ENCODE measurements around the gene KLHL14. TPM values are rescaled to one million over a fixed set of nuclear protein-coding genes. Genes with fewer than 3 reads are reported as not detected.

The KLHL14 gene
- total and polyA plus RNA-seq, 10 of the 15 experiments (the other 5 are each of a cell fraction or from before 2014, with no cell fraction given), result 0.03 to 0.05 TPM; not detected in 8

DNA sequence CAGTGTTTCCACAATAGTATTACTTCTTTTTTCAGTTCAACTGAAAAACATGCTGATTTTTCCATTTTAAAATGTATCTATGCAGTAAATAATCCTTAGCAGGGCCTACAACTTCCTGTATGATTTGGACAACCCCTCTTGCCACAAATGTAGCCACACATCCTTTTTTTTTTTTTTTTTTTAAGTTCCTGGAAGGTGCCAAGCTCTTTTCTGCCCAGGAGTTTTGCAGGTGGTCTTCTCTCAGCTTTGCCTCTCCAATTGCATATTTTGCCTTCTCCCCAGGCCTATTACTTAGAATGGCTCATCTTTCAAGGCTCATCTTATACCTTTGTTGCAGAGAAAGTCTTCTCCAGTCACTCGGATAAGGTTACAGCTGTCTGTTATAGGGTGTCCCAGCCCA is 11.6 kb downstream of the KLHL14 start:
- no peak overlapping the region for H3K9ac ChIP-seq (ENCODE audit: control insufficient read depth, insufficient read depth, low read length)
- ChIA-PET SMC1A (ENCODE audit: uncharacterized antibody, unreplicated experiment) (interaction anchor here (0.6 kb wide), 1 partner anchor 451 kb away, joined by 5 read pairs; no protein-coding TSS in a partner anchor), CTCF (interaction anchor here (0.6 kb wide), 1 partner anchor 17 kb away, joined by 5 read pairs; no protein-coding TSS in a partner anchor), RAD21 (ENCODE audit: unreplicated experiment) (no interaction called here), POLR2A (no interaction called here)
- no peak overlapping the region for H3K4me3 ChIP-seq
- 24% methylated on average over 1 of the region's 1 CpG for WGBS (ENCODE audit: insufficient coverage, insufficient replicate concordance, low lambda C conversion rate, missing lambda C conversion rate)
- no peak overlapping the region for H3K27ac ChIP-seq (ENCODE audit: control insufficient read depth, insufficient read depth)
- H3K36me3 ChIP-seq (ENCODE audit: control insufficient read depth in 2 of 2, insufficient read depth in 2 of 2, low read length in 1 of 2), result no peaks in the 10 kb centered on the region
- ATAC-seq (no peak), FAIRE-seq (no peak), DNase-seq (ENCODE audit: low read depth, low spot score) (no peak)
- in situ Hi-C loops (cut with MboI) (no loop called here), intact Hi-C loops (cut with micrococcal nuclease; ENCODE audit: unreplicated experiment) (no loop called here)
- H3K27me3 ChIP-seq (replicated peaks in 1 of 2; ENCODE audit: control insufficient read depth in 2 of 2, insufficient read depth in 2 of 2, low read length in 1 of 2), result no peaks in the 10 kb centered on the region; a peak in 1 of 4 replicates
- BruUV-seq (replicated peaks), result no TSS peak
- H3K4me2 ChIP-seq (ENCODE audit: control insufficient read depth, insufficient read depth), result peak overlapping the region; percentile 30; the same call in 1 of the 2 replicates
- H3K9me3 ChIP-seq (replicated peaks; ENCODE audit: control insufficient read depth, insufficient read depth, low read length), result no peaks in the 10 kb centered on the region
- H2AFZ ChIP-seq (ENCODE audit: control insufficient read depth, low read depth, low read length), result no peak overlapping the region
- peaks cover 10% of the 10 kb centered on the region for H3K4me1 ChIP-seq (ENCODE audit: control insufficient read depth, insufficient read depth, low read length)
- TF ChIP-seq RAD51 (IDR thresholded peaks at IDR 0.05) (no peak), POLR2AphosphoS5 (IDR thresholded peaks at IDR 0.05; ENCODE audit: low read length) (no peak), ZNF384 (IDR thresholded peaks at IDR 0.05; ENCODE audit: borderline replicate concordance, low read depth, low read length) (no peak)
- no peaks in the 10 kb centered on the region for H3K79me2 ChIP-seq (ENCODE audit: control insufficient read depth, insufficient read depth, low read length)
- no peaks in the 10 kb centered on the region for H4K20me1 ChIP-seq (ENCODE audit: control insufficient read depth, insufficient read depth)

DNA sequence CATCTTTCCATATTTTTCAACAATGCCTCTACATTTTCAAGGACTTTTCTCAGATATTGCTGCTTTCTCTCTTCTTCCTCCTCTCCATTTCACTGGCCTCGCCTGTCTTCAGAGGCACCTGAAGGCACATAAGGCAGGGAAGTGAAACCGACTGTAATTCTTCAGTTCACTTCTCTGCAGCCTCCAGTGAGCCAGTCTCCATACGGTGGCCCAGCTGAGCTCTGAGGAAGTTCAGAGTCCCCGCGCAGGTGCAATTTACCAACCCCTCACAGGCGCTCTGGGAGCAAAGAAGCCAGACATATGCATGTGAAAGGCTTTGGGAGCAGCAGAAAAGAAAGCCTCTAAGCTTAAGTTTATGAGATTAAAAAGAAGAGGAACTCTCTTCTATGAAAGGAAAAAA is 12.4 kb downstream of the KLHL14 start:
- H3K27ac ChIP-seq (ENCODE audit: control insufficient read depth, insufficient read depth), result no peak overlapping the region
- no peak overlapping the region for H2AFZ ChIP-seq (ENCODE audit: control insufficient read depth, low read depth, low read length)
- H3K79me2 ChIP-seq (ENCODE audit: control insufficient read depth, insufficient read depth, low read length), result no peaks in the 10 kb centered on the region
- intact Hi-C loops (cut with micrococcal nuclease; ENCODE audit: unreplicated experiment), result no loop called here
- peak; percentile 8 for DNase-seq (ENCODE audit: low read depth, low spot score)
- no peaks in the 10 kb centered on the region for H3K9me3 ChIP-seq (replicated peaks; ENCODE audit: control insufficient read depth, insufficient read depth, low read length)
- no peaks in the 10 kb centered on the region for H3K36me3 ChIP-seq (ENCODE audit: control insufficient read depth in 2 of 2, insufficient read depth in 2 of 2, low read length in 1 of 2)
- RAD21 ChIA-PET (ENCODE audit: unreplicated experiment), result no interaction called here
- peaks cover 10% of the 10 kb centered on the region for H3K4me1 ChIP-seq (ENCODE audit: control insufficient read depth, insufficient read depth, low read length)
- CTCF ChIA-PET, result no interaction called here
- peak; percentile 90 for ATAC-seq
- in situ Hi-C loops (cut with MboI), result no loop called here
- no peaks in the 10 kb centered on the region; a peak in 1 of 4 replicates for H3K27me3 ChIP-seq (replicated peaks in 1 of 2; ENCODE audit: control insufficient read depth in 2 of 2, insufficient read depth in 2 of 2, low read length in 1 of 2)
- no TSS peak for BruUV-seq (replicated peaks)
- H3K4me2 ChIP-seq (ENCODE audit: control insufficient read depth, insufficient read depth), result peak overlapping the region; percentile 49; the same call in 1 of the 2 replicates
- H3K4me3 ChIP-seq, result no peak overlapping the region
- TF ChIP-seq MTA3 (IDR thresholded peaks at IDR 0.05; ENCODE audit: borderline replicate concordance, low read length) (no peak), TCF12 (IDR thresholded peaks at IDR 0.05; ENCODE audit: low read depth, low read length) (0 out of 2 replicates have a peak, but pooled peaks have one; percentile 16), SPI1 (IDR thresholded peaks at IDR 0.05; ENCODE audit: borderline replicate concordance, insufficient read depth, low read depth, low read length) (peak; percentile 93), SIX5 (IDR thresholded peaks at IDR 0.05; ENCODE audit: low read depth, low read length, severe bottlenecking) (peak; percentile 4), TCF3 (IDR thresholded peaks at IDR 0.05; ENCODE audit: borderline replicate concordance, insufficient read depth, low read depth, low read length) (peak; percentile 50; the same call in 1 of the 2 replicates)
- POLR2A ChIA-PET, result no interaction called here
- WGBS (ENCODE audit: insufficient coverage, insufficient replicate concordance, low lambda C conversion rate, missing lambda C conversion rate), result 1% methylated on average over 6 of the region's 6 CpGs
- H3K9ac ChIP-seq (ENCODE audit: control insufficient read depth, insufficient read depth, low read length), result no peak overlapping the region
- SMC1A ChIA-PET (ENCODE audit: uncharacterized antibody, unreplicated experiment), result no interaction called here
- peak; percentile 78 for FAIRE-seq
- no peaks in the 10 kb centered on the region for H4K20me1 ChIP-seq (ENCODE audit: control insufficient read depth, insufficient read depth)

Measured in GM12878 (cell line).